ENCODE results near the gene DYRK2.

DNA sequence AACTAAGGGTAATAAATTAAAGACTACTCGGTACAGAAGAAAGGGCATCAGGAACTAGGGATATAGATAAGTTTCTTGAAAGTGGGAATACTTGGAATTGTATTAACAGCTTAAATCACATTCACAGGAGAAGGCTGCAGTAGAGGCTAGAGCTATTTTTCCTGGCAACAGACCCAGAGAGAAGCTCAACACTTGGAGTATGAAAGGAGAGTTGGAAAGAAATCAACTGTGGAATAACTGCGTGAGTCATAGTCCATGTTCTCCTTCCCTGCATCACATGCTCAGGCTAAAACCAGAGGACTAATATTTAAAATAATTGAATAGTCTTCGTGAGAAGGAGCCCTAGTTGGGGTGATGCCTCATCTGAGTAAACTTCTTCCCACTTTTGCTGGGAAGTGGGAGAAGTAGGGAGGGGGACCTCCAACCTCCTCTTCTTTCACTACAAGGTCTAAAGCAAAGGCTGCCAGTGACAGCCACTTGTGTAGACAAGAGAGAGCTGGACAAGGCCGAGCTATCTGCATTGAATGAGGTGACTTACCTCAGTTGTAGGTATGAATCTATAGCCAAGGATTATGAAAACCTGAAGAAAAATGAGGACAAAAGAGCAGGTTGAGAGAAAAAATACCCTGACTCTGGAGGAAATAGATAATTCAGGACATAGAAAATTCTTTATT lies 32.7 kb downstream of the DYRK2 start:
- TF ChIP-seq CTCF (IDR thresholded peaks at IDR 0.05) (no peak), POLR2A (IDR thresholded peaks at IDR 0.05) (no peak)

Measured in adrenal gland (tissue), 5 donors.